Memory B cell (primary cell): Measurements from ENCODE around the gene CA12.

ENCODE experiments used
- ATAC-seq: fragments of 150-1000 bp; cut with Tn5 transposase; 2 replicates; pipeline ENCODE4 v1.10.0; 2021; ENCODE audit warnings: low read depth, mild to moderate bottlenecking, moderate library complexity
- DNase-seq, 2 donors: peaks; one replicate each; pipeline ENCODE4 v3.0.0; 2022; ENCODE audit warnings: low spot score in 2 of 2
- H3K27ac Mint-ChIP-seq: one replicate; pipeline ENCODE4 v1.8.0; 2022; ENCODE audit warnings: mild to moderate bottlenecking, moderate library complexity, mixed read lengths
- H3K27me3 Mint-ChIP-seq: one replicate; pipeline ENCODE4 v1.8.0; 2022; ENCODE audit warnings: mixed read lengths
- H3K36me3 Mint-ChIP-seq: one replicate; pipeline ENCODE4 v1.8.0; 2022; ENCODE audit warnings: mild to moderate bottlenecking, mixed read lengths
- H3K4me1 Mint-ChIP-seq: one replicate; pipeline ENCODE4 v1.8.0; 2022; ENCODE audit warnings: mixed read lengths
- H3K4me3 Mint-ChIP-seq: one replicate; pipeline ENCODE4 v1.8.0; 2022; ENCODE audit warnings: mild to moderate bottlenecking, moderate library complexity, mixed read lengths
- H3K9me3 Mint-ChIP-seq: one replicate; pipeline ENCODE4 v1.8.0; 2022; ENCODE audit warnings: mixed read lengths

The CA12 gene

GRCh38 chr15:63409179-63409578, 27.5 kb upstream of the CA12 start:
- Mint-ChIP-seq H3K36me3 (no peaks in the 10 kb centered on the region), H3K27ac (no peak overlapping the region), H3K4me1 (peaks cover 4% of the 10 kb centered on the region), H3K27me3 (peaks cover 8% of the 10 kb centered on the region), H3K4me3 (no peak overlapping the region), H3K9me3 (no peaks in the 10 kb centered on the region)
- no peak for DNase-seq
- no peak for ATAC-seq

- peaks cover 4% of the 10 kb centered on the region for H3K4me1 Mint-ChIP-seq
- DNase-seq: no peak
- H3K4me3 Mint-ChIP-seq: no peak overlapping the region
- H3K27me3 Mint-ChIP-seq: peaks cover 8% of the 10 kb centered on the region
- H3K27ac Mint-ChIP-seq: no peak overlapping the region
- ATAC-seq: no peak
- no peaks in the 10 kb centered on the region for H3K9me3 Mint-ChIP-seq
- H3K36me3 Mint-ChIP-seq: no peaks in the 10 kb centered on the region
These were observed 26.9 kb upstream of the CA12 start for GRCh38 chr15:63408524-63408923.

- DNase-seq (no peak), ATAC-seq (no peak)
- Mint-ChIP-seq H3K27ac (no peak overlapping the region), H3K27me3 (peaks cover 6% of the 10 kb centered on the region), H3K36me3 (no peaks in the 10 kb centered on the region), H3K4me1 (peaks cover 6% of the 10 kb centered on the region), H3K9me3 (no peaks in the 10 kb centered on the region), H3K4me3 (no peak overlapping the region)
These were observed 26.0 kb upstream of the CA12 start for GRCh38 chr15:63407612-63408011.

GRCh38 chr15:63405683-63406390, 24.2 kb upstream of the CA12 start:
- H3K4me1 Mint-ChIP-seq: peaks cover 6% of the 10 kb centered on the region
- DNase-seq (no peak), ATAC-seq (no peak)
- no peaks in the 10 kb centered on the region for H3K36me3 Mint-ChIP-seq
- H3K9me3 Mint-ChIP-seq: no peaks in the 10 kb centered on the region
- H3K27me3 Mint-ChIP-seq: peaks cover 5% of the 10 kb centered on the region
- no peak overlapping the region for H3K27ac Mint-ChIP-seq
- no peak overlapping the region for H3K4me3 Mint-ChIP-seq

GRCh38 chr15:63405159-63405558, 23.5 kb upstream of the CA12 start:
- Mint-ChIP-seq H3K27ac (no peak overlapping the region), H3K27me3 (no peaks in the 10 kb centered on the region), H3K36me3 (no peaks in the 10 kb centered on the region), H3K4me1 (peaks cover 6% of the 10 kb centered on the region), H3K9me3 (no peaks in the 10 kb centered on the region), H3K4me3 (no peak overlapping the region)
- DNase-seq (no peak), ATAC-seq (no peak)

GRCh38 chr15:63403254-63403945, 21.8 kb upstream of the CA12 start:
- H3K9me3 Mint-ChIP-seq: no peaks in the 10 kb centered on the region
- no peaks in the 10 kb centered on the region for H3K36me3 Mint-ChIP-seq
- no peak for ATAC-seq
- no peak overlapping the region for H3K27ac Mint-ChIP-seq
- no peak for DNase-seq
- peaks cover 2% of the 10 kb centered on the region for H3K27me3 Mint-ChIP-seq
- H3K4me1 Mint-ChIP-seq: peaks cover 6% of the 10 kb centered on the region
- H3K4me3 Mint-ChIP-seq: no peak overlapping the region

GRCh38 chr15:63402498-63403253, 21.0 kb upstream of the CA12 start:
- Mint-ChIP-seq H3K9me3 (no peaks in the 10 kb centered on the region), H3K4me1 (peaks cover 6% of the 10 kb centered on the region), H3K36me3 (no peaks in the 10 kb centered on the region), H3K4me3 (no peak overlapping the region), H3K27ac (no peak overlapping the region), H3K27me3 (peaks cover 5% of the 10 kb centered on the region)
- ATAC-seq: peak; percentile 53
- peak in 1 of 2 donors; percentile 30 for DNase-seq

- H3K4me3 Mint-ChIP-seq: no peak overlapping the region
- ATAC-seq: no peak
- H3K27me3 Mint-ChIP-seq: peaks cover 5% of the 10 kb centered on the region
- H3K9me3 Mint-ChIP-seq: no peaks in the 10 kb centered on the region
- H3K36me3 Mint-ChIP-seq: no peaks in the 10 kb centered on the region
- no peak overlapping the region for H3K27ac Mint-ChIP-seq
- no peak for DNase-seq
- H3K4me1 Mint-ChIP-seq: peaks cover 6% of the 10 kb centered on the region
These were observed 20.3 kb upstream of the CA12 start for GRCh38 chr15:63401714-63402497.

GRCh38 chr15:63401078-63401477, 19.4 kb upstream of the CA12 start:
- H3K4me1 Mint-ChIP-seq: peaks cover 4% of the 10 kb centered on the region

GRCh38 chr15:63398456-63398855, 16.8 kb upstream of the CA12 start:
- peaks cover 16% of the 10 kb centered on the region for H3K27me3 Mint-ChIP-seq
- H3K27ac Mint-ChIP-seq: no peak overlapping the region
- DNase-seq (no peak), ATAC-seq (no peak)
- no peaks in the 10 kb centered on the region for H3K9me3 Mint-ChIP-seq
- peaks cover 3% of the 10 kb centered on the region for H3K36me3 Mint-ChIP-seq
- H3K4me1 Mint-ChIP-seq: peaks cover 2% of the 10 kb centered on the region
- no peak overlapping the region for H3K4me3 Mint-ChIP-seq

More at GRCh38 chr15:63401078-63401477, 19.4 kb upstream of the CA12 start:
- Mint-ChIP-seq H3K9me3 (no peaks in the 10 kb centered on the region), H3K27ac (no peak overlapping the region), H3K27me3 (peaks cover 7% of the 10 kb centered on the region), H3K4me3 (no peak overlapping the region), H3K36me3 (no peaks in the 10 kb centered on the region)
- no peak for ATAC-seq
- DNase-seq: no peak

GRCh38 chr15:63396152-63396928, 14.7 kb upstream of the CA12 start:
- ATAC-seq: no peak
- no peak overlapping the region for H3K27ac Mint-ChIP-seq
- peaks cover 3% of the 10 kb centered on the region for H3K36me3 Mint-ChIP-seq
- no peaks in the 10 kb centered on the region for H3K9me3 Mint-ChIP-seq
- DNase-seq: no peak
- H3K27me3 Mint-ChIP-seq: peaks cover 21% of the 10 kb centered on the region
- no peak overlapping the region for H3K4me3 Mint-ChIP-seq
- H3K4me1 Mint-ChIP-seq: peaks cover 2% of the 10 kb centered on the region

- DNase-seq (no peak), ATAC-seq (no peak)
- Mint-ChIP-seq H3K9me3 (no peaks in the 10 kb centered on the region), H3K27ac (no peak overlapping the region), H3K27me3 (peaks cover 21% of the 10 kb centered on the region), H3K36me3 (peaks cover 3% of the 10 kb centered on the region), H3K4me1 (peaks cover 2% of the 10 kb centered on the region), H3K4me3 (no peak overlapping the region)
These were observed 14.1 kb upstream of the CA12 start for GRCh38 chr15:63395730-63396151.

- no peaks in the 10 kb centered on the region for H3K9me3 Mint-ChIP-seq
- H3K4me3 Mint-ChIP-seq: no peak overlapping the region
- peaks cover 21% of the 10 kb centered on the region for H3K27me3 Mint-ChIP-seq
- ATAC-seq: no peak
- H3K4me1 Mint-ChIP-seq: peaks cover 2% of the 10 kb centered on the region
- DNase-seq: no peak
- peaks cover 3% of the 10 kb centered on the region for H3K36me3 Mint-ChIP-seq
- H3K27ac Mint-ChIP-seq: no peak overlapping the region
These were observed 10.8 kb upstream of the CA12 start for GRCh38 chr15:63392361-63393009.
